KOPT-K1 (cell line): Measurements from ENCODE around the gene PRPF38B.
"Not testable (repeated sequence)": the region's sequence is repeated elsewhere in the genome, so short reads cannot be mapped to it uniquely, and the experiment has no call there.

ENCODE experiments used
- H3K27ac ChIP-seq: fragments of 200-600 bp; sonication (generic); 2 replicates; pipeline ENCODE4 v1.5.1; 2016; ENCODE audit warnings: antibody characterized with exemption, mild to moderate bottlenecking, low read depth, low read length; ENCODE audit not compliant: poor library complexity, severe bottlenecking
- H3K36me3 ChIP-seq: fragments of 200-600 bp; sonication (generic); 2 replicates; pipeline ENCODE4 v1.5.1; 2017; ENCODE audit warnings: antibody characterized with exemption, mild to moderate bottlenecking, low read length, moderate library complexity; ENCODE audit not compliant: insufficient read depth
- H3K9me3 ChIP-seq: fragments of 200-600 bp; sonication (generic); 2 replicates; pipeline ENCODE4 v1.5.1; 2017; ENCODE audit warnings: antibody characterized with exemption, low read length, mild to moderate bottlenecking; ENCODE audit not compliant: insufficient read depth, poor library complexity, severe bottlenecking

PRPF38B gene

GRCh38 chr1:108667422-108667821, 24.7 kb upstream of the PRPF38B start:
- H3K27ac ChIP-seq, H3K9me3 ChIP-seq, H3K36me3 ChIP-seq: not testable (repeated sequence)

GRCh38 chr1:108668777-108669176, 23.3 kb upstream of the PRPF38B start:
- Histone ChIP-seq H3K27ac (no peak overlapping the region), H3K9me3 (no peaks in the 10 kb centered on the region), H3K36me3 (no peaks in the 10 kb centered on the region)

- Histone ChIP-seq H3K9me3 (no peaks in the 10 kb centered on the region), H3K36me3 (no peaks in the 10 kb centered on the region), H3K27ac (no peak overlapping the region)
Measured at GRCh38 chr1:108669679-108670078, 22.4 kb upstream of the PRPF38B start.

GRCh38 chr1:108670131-108670773, 21.9 kb upstream of the PRPF38B start:
- H3K27ac ChIP-seq = no peak overlapping the region
- no peaks in the 10 kb centered on the region for H3K36me3 ChIP-seq
- no peaks in the 10 kb centered on the region for H3K9me3 ChIP-seq

- H3K9me3 ChIP-seq = no peaks in the 10 kb centered on the region
- H3K27ac ChIP-seq = no peak overlapping the region
- H3K36me3 ChIP-seq = no peaks in the 10 kb centered on the region
Measured at GRCh38 chr1:108671143-108671542, 21.0 kb upstream of the PRPF38B start.

- no peak overlapping the region for H3K27ac ChIP-seq
- H3K9me3 ChIP-seq = no peaks in the 10 kb centered on the region
- no peaks in the 10 kb centered on the region for H3K36me3 ChIP-seq
Measured at GRCh38 chr1:108678706-108679105, 13.4 kb upstream of the PRPF38B start.

- Histone ChIP-seq H3K27ac (no peak overlapping the region), H3K36me3 (no peaks in the 10 kb centered on the region), H3K9me3 (no peaks in the 10 kb centered on the region)
Measured at GRCh38 chr1:108679586-108680213, 12.4 kb upstream of the PRPF38B start.

GRCh38 chr1:108681701-108682100, 10.4 kb upstream of the PRPF38B start:
- H3K27ac ChIP-seq = not testable (repeated sequence)

GRCh38 chr1:108685529-108685928, 6.6 kb upstream of the PRPF38B start:
- Histone ChIP-seq H3K27ac (no peak overlapping the region), H3K9me3 (no peaks in the 10 kb centered on the region), H3K36me3 (no peaks in the 10 kb centered on the region)

More at GRCh38 chr1:108681701-108682100, 10.4 kb upstream of the PRPF38B start:
- not testable (repeated sequence) for H3K9me3 ChIP-seq, H3K36me3 ChIP-seq

GRCh38 chr1:108686614-108687313, 5.3 kb upstream of the PRPF38B start:
- no peaks in the 10 kb centered on the region for H3K9me3 ChIP-seq
- H3K36me3 ChIP-seq = no peaks in the 10 kb centered on the region
- H3K27ac ChIP-seq = no peak overlapping the region

- H3K9me3 ChIP-seq = no peaks in the 10 kb centered on the region
- peak overlapping the region; percentile 94 for H3K27ac ChIP-seq
- H3K36me3 ChIP-seq = peaks cover 20% of the 10 kb centered on the region
Measured at GRCh38 chr1:108691128-108691941, 775 bp upstream of the PRPF38B start.

- peaks cover 36% of the 10 kb centered on the region for H3K36me3 ChIP-seq
Measured at GRCh38 chr1:108692724-108693655, 880 bp downstream of the PRPF38B start.

GRCh38 chr1:108695535-108695934, 3.4 kb downstream of the PRPF38B start:
- Histone ChIP-seq H3K27ac (no peak overlapping the region), H3K36me3 (peaks cover 62% of the 10 kb centered on the region), H3K9me3 (no peaks in the 10 kb centered on the region)

More at GRCh38 chr1:108692724-108693655, 880 bp downstream of the PRPF38B start:
- Histone ChIP-seq H3K27ac (peak overlapping the region; percentile 94), H3K9me3 (no peaks in the 10 kb centered on the region)
